SK-N-SH treated with all-trans-retinoic acid at 6 μM for 48 hours (cell line): ENCODE results near the gene VSTM4.

ENCODE experiments used
- ATAC-seq: fragments of 200-7000 bp; cut with Tn5 transposase; 3 replicates; pipeline ENCODE4 v1.9.1; 2020; ENCODE audit warnings: mild to moderate bottlenecking, moderate library complexity
- ARNTL ChIP-seq: fragments of 450-650 bp; formaldehyde crosslinking; IDR thresholded peaks from 2 replicates; pipeline ENCODE4 v1.5.0; 2020; ENCODE audit warnings: low read depth, mild to moderate bottlenecking, moderate library complexity, borderline replicate concordance
- BACH2 ChIP-seq: fragments of 250-450 bp; sonication (Bioruptor Pico); IDR thresholded peaks from 2 replicates; pipeline ENCODE4 v1.9.0; 2021; ENCODE audit warnings: mild to moderate bottlenecking, borderline replicate concordance
- CREB5 ChIP-seq: fragments of 250-450 bp; sonication (Bioruptor Pico); IDR thresholded peaks from 2 replicates; pipeline ENCODE4 v1.5.1; 2020; ENCODE audit warnings: low read depth, mild to moderate bottlenecking, moderate library complexity
- CSDC2 ChIP-seq: fragments of 250-450 bp; sonication (Bioruptor Pico); IDR thresholded peaks from 2 replicates; pipeline ENCODE4 v1.5.0; 2020; ENCODE audit warnings: mild to moderate bottlenecking, moderate library complexity
- CSRNP3 ChIP-seq: fragments of 250-450 bp; sonication (Bioruptor Pico); IDR thresholded peaks from 2 replicates; pipeline ENCODE4 v1.5.1; 2021; ENCODE audit warnings: mild to moderate bottlenecking, moderate library complexity
- GLIS3 ChIP-seq: fragments of 250-450 bp; sonication (Bioruptor Pico); IDR thresholded peaks from 2 replicates; pipeline ENCODE4 v1.5.0; 2020; ENCODE audit warnings: mild to moderate bottlenecking, moderate library complexity
- ISL1 ChIP-seq: fragments of 250-450 bp; sonication (Bioruptor Pico); IDR thresholded peaks from 2 replicates; pipeline ENCODE4 v2.1.2; 2022; ENCODE audit warnings: mild to moderate bottlenecking, moderate library complexity
- OSR1 ChIP-seq: fragments of 250-450 bp; sonication (Bioruptor Pico); IDR thresholded peaks from 2 replicates; pipeline ENCODE4 v1.8.0; 2022; ENCODE audit warnings: moderate library complexity, mild to moderate bottlenecking, inconsistent platforms
- POU6F1 ChIP-seq: fragments of 250-450 bp; sonication (Bioruptor Pico); IDR thresholded peaks from 2 replicates; pipeline ENCODE4 v1.8.0; 2021; ENCODE audit warnings: low read depth, mild to moderate bottlenecking, moderate library complexity, borderline replicate concordance
- PPARA ChIP-seq: fragments of 250-450 bp; sonication (Bioruptor Pico); IDR thresholded peaks from 2 replicates; pipeline ENCODE4 v1.5.0; 2020; ENCODE audit warnings: mild to moderate bottlenecking, borderline replicate concordance
- RARB ChIP-seq: fragments of 250-450 bp; sonication (Bioruptor Pico); IDR thresholded peaks from 2 replicates; pipeline ENCODE4 v1.8.0; 2021; ENCODE audit warnings: mild to moderate bottlenecking, moderate library complexity
- TCF4 ChIP-seq: fragments of 250-450 bp; sonication (Bioruptor Pico); IDR thresholded peaks from 2 replicates; pipeline ENCODE4 v1.8.0; 2021; ENCODE audit warnings: mild to moderate bottlenecking, moderate library complexity, borderline replicate concordance
- TOX ChIP-seq: fragments of 250-450 bp; sonication (Bioruptor Pico); IDR thresholded peaks from 2 replicates; pipeline ENCODE4 v1.8.0; 2021; ENCODE audit warnings: mild to moderate bottlenecking, moderate library complexity, borderline replicate concordance
- ZC3H10 ChIP-seq: fragments of 250-450 bp; sonication (Bioruptor Pico); IDR thresholded peaks from 2 replicates; pipeline ENCODE4 v1.5.1; 2021; ENCODE audit warnings: mild to moderate bottlenecking, moderate library complexity
- ZFP3 ChIP-seq: fragments of 250-450 bp; sonication (Bioruptor Pico); IDR thresholded peaks from 2 replicates; pipeline ENCODE4 v1.5.0; 2020; ENCODE audit warnings: mild to moderate bottlenecking, moderate library complexity
- ZFP30 ChIP-seq: fragments of 450-650 bp; formaldehyde crosslinking; IDR thresholded peaks from 2 replicates; pipeline ENCODE4 v1.5.0; 2022; ENCODE audit warnings: mild to moderate bottlenecking, moderate library complexity
- ZNF565 ChIP-seq: fragments of 450-650 bp; formaldehyde crosslinking; conservative IDR thresholded peaks from 2 replicates; pipeline ENCODE4 v1.5.0; 2020; ENCODE audit warnings: low read depth, mild to moderate bottlenecking, moderate library complexity
- ZNF70 ChIP-seq: fragments of 450-650 bp; formaldehyde crosslinking; IDR thresholded peaks from 2 replicates; pipeline ENCODE4 v1.5.0; 2020; ENCODE audit warnings: mild to moderate bottlenecking, moderate library complexity
- ZNF8 ChIP-seq: fragments of 450-650 bp; formaldehyde crosslinking; IDR thresholded peaks from 2 replicates; pipeline ENCODE4 v1.5.0; 2020; ENCODE audit warnings: mild to moderate bottlenecking, moderate library complexity
- TF ChIP-seq, protein P1 (sequence below): fragments of 250-450 bp; sonication (Bioruptor Pico); IDR thresholded peaks from 2 replicates; pipeline ENCODE4 v1.5.0; 2020; ENCODE audit warnings: mild to moderate bottlenecking, moderate library complexity
- TF ChIP-seq, protein P2 (sequence below): fragments of 250-450 bp; sonication (Bioruptor Pico); IDR thresholded peaks from 2 replicates; pipeline ENCODE4 v1.8.0; 2020; ENCODE audit warnings: mild to moderate bottlenecking, moderate library complexity, borderline replicate concordance

The VSTM4 gene

GRCh38 chr10:49021685-49022084 is 93.6 kb downstream of the VSTM4 start (continued):
- TF ChIP-seq OSR1 (no peak), CSRNP3 (CRISPR knock-in tag) (no peak), ZNF8 (CRISPR knock-in tag) (no peak)
- TF ChIP-seq, all 23 proteins: peak for 0

DNA sequence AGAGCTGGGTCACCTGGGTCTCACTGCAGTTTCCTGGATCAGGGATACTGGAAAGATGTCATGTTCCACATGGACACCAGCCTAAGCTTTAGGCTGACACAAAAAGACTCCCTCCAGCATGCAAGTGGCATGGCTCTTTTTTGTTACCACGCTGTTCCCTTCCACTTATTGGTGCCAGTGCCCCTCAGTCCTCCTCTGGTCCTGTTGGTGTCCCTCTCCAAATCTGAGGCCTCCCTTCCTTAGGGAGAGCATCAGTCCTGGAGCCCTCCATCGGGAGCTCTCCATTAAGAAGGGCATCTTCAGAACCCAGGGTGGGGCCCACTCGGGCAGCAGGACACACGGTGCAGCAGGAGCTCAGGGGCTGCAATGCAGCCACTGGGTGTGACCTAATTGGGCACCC is 99.6 kb downstream of the VSTM4 start:
- no peak for ATAC-seq
- TF ChIP-seq ARNTL (no peak), ZNF70 (CRISPR knock-in tag) (no peak), ZNF8 (CRISPR knock-in tag) (no peak), ZFP30 (CRISPR knock-in tag) (no peak), TCF4 (CRISPR knock-in tag) (no peak), ZC3H10 (CRISPR knock-in tag) (no peak), POU6F1 (CRISPR knock-in tag) (no peak), BACH2 (CRISPR knock-in tag) (no peak), ZNF565 (no peak), CSRNP3 (CRISPR knock-in tag) (no peak), TOX (no peak), GLIS3 (CRISPR knock-in tag) (no peak), OSR1 (no peak), ZFP3 (CRISPR knock-in tag) (no peak), CSDC2 (CRISPR knock-in tag) (no peak), ISL1 (no peak), CREB5 (CRISPR knock-in tag) (no peak)
- TF ChIP-seq, protein P1, sequence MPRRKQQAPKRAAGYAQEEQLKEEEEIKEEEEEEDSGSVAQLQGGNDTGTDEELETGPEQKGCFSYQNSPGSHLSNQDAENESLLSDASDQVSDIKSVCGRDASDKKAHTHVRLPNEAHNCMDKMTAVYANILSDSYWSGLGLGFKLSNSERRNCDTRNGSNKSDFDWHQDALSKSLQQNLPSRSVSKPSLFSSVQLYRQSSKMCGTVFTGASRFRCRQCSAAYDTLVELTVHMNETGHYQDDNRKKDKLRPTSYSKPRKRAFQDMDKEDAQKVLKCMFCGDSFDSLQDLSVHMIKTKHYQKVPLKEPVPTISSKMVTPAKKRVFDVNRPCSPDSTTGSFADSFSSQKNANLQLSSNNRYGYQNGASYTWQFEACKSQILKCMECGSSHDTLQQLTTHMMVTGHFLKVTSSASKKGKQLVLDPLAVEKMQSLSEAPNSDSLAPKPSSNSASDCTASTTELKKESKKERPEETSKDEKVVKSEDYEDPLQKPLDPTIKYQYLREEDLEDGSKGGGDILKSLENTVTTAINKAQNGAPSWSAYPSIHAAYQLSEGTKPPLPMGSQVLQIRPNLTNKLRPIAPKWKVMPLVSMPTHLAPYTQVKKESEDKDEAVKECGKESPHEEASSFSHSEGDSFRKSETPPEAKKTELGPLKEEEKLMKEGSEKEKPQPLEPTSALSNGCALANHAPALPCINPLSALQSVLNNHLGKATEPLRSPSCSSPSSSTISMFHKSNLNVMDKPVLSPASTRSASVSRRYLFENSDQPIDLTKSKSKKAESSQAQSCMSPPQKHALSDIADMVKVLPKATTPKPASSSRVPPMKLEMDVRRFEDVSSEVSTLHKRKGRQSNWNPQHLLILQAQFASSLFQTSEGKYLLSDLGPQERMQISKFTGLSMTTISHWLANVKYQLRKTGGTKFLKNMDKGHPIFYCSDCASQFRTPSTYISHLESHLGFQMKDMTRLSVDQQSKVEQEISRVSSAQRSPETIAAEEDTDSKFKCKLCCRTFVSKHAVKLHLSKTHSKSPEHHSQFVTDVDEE (CRISPR knock-in tag), result no peak

DNA sequence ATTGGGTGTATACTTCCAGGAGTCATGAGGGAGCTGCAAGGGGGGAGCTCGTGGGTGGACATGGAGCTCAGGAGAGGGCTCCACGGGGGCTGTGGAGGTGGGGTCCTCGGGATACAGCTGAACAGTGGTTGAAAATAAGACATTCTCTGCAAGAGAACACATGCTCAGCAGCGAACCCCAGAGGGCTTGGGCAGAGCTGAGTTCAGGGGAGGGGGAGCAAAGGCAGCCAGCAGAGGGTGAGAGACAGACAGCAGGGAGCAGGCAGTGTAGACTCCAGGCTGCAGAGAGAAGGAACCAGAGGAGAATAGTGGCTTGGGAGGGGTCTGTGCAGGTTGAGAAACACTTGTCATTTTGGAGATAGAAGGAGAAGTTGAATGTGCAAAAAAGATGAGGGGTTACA is 102.7 kb downstream of the VSTM4 start:
- TF ChIP-seq GLIS3 (CRISPR knock-in tag) (no peak), CSRNP3 (CRISPR knock-in tag) (no peak), POU6F1 (CRISPR knock-in tag) (no peak), OSR1 (no peak), RARB (CRISPR knock-in tag) (no peak), CSDC2 (CRISPR knock-in tag) (no peak), CREB5 (CRISPR knock-in tag) (no peak), ZNF565 (no peak), TCF4 (CRISPR knock-in tag) (no peak), PPARA (no peak), ZFP3 (CRISPR knock-in tag) (no peak)
- TF ChIP-seq, protein P2, sequence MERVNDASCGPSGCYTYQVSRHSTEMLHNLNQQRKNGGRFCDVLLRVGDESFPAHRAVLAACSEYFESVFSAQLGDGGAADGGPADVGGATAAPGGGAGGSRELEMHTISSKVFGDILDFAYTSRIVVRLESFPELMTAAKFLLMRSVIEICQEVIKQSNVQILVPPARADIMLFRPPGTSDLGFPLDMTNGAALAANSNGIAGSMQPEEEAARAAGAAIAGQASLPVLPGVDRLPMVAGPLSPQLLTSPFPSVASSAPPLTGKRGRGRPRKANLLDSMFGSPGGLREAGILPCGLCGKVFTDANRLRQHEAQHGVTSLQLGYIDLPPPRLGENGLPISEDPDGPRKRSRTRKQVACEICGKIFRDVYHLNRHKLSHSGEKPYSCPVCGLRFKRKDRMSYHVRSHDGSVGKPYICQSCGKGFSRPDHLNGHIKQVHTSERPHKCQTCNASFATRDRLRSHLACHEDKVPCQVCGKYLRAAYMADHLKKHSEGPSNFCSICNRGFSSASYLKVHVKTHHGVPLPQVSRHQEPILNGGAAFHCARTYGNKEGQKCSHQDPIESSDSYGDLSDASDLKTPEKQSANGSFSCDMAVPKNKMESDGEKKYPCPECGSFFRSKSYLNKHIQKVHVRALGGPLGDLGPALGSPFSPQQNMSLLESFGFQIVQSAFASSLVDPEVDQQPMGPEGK (CRISPR knock-in tag), result no peak

More for the DNA sequence above, 102.7 kb downstream of the VSTM4 start:
- ATAC-seq, result no peak
